Superior temporal gyrus (tissue), 1 donor: ENCODE data around the gene MCC.

Experiments
- DNase-seq: peaks from one replicate; pipeline ENCODE4 v3.0.0-alpha.2; 2016; ENCODE audit errors: extremely low spot score

The MCC gene

DNA sequence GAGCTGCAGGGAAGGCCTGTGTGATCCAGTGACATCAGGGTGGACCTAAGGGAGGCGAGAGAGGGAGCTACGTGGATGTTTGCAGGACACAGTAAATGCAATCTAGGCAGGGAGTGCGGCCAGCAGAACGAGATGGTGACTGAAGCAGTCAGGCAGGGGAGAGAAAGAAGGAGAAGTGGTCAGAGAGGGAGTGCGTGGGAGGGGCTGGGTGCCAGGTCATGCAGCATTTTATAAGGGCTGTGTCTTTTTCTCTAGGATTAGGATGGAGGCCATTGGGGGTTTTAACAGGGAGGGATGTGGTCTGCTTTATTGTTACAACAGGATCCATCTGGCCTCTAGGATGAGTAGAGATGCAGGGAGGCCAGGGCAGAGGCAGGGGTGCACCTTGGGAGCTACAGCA lies 431.3 kb downstream of the MCC start:
- no peak for DNase-seq

- DNase-seq: no peak
Measured at GRCh38 chr5:113054899-113055298, 433.4 kb downstream of the MCC start.

DNA sequence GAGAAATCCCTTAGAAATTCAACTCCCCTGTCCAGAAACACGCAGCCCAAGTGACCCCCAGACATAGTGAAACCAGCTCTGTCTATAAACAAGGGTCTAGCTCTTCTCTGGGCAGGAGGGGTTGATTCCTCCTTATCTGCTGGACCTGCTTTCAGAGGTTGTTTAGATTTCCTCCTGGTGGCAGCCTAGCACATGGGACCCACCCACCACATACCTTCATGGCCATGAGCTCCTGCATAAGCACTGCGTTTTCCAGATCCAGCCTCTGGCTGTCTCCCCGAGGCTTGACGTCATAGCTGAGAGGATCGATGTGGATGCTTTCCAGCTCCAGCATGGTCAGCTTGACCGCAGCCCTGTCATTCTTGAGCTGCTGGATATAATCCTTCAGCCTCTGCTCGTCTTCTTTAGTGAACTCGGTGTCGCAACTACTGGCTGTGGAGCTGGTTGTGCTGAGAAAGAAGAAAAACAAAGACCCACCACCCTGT lies 434.7 kb downstream of the MCC start:
- no peak for DNase-seq

DNA sequence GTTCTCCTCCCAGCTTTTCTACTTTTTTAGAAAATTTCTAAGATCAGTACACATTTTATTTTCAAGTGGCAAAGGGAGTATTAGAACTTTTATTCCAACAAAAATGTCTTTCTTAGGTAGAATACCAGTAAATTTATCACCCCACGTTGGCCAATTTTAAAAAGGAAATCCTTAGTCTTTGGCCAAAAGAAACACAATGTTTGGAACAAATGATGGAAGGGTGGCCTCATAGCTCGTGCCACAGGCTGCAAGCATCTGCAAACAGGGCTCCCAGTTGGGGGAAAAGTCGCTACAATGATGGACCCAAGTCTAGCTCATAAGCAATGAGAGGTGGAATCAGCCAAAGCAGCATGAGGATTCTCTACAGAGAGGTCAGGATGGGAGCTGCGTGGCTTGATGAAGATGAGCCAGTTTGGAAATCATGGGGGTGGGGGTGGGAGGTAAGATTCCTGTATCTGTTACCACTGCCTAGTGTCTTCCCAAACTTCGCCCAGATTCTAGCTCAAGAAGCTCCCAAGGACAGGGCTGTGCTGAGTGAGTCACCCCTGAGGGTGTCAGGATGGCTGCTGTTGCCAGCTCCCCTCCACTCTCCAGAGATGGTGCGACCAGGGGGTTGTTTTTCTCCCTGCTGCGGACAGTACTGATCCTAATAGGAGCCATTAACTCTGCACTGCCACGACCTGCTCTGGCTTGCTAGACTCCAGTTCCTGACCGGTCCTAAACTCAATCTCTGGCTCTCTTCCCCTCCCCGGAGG lies 436.0 kb downstream of the MCC start:
- no peak for DNase-seq

- peak; percentile 62 for DNase-seq
Measured at GRCh38 chr5:113050721-113051382, 437.4 kb downstream of the MCC start.

- no peak for DNase-seq
Measured at GRCh38 chr5:113048931-113049330, 439.3 kb downstream of the MCC start.

DNA sequence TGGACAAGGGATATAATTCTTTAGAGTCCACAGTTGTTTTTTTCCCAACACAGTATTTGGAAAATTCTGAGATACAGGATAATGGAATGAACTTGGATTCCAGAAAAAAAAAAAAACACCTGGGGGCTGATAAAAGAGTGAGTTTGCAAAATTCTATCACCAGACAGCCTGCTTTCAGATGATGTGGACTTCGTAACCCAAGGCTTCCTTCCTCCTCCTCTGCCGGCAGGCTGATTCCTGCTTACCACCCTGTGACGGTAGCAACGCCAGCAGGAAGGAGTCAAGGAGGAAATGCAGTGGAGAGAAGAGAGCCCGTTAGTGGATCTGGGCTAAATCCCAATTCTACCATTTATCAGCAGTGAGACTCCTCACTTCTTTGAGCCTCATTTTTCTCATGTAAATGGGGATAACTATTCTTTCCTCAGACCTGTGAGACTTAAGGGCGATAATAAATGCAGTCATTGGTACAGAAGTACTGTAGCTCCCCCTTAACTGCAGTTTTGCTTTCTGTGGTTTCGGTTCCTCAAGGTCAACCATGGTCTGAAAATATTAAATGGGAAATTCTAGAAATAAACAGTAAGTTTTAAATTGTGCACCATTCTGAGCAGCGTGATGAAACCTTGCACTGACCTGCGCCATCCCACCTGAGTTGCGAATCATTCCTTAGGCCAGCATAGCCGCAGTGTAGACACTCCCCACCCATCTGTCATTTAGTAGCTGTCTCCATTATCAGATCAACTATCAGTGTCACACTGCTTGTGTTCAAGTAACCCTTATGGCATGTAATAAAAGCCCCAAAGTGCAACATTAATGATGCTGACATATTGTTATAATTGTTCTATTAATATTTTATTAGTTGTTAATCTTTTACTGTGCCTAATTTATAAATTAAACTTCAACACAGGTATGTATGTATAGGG lies 440.3 kb downstream of the MCC start:
- DNase-seq: no peak

DNA sequence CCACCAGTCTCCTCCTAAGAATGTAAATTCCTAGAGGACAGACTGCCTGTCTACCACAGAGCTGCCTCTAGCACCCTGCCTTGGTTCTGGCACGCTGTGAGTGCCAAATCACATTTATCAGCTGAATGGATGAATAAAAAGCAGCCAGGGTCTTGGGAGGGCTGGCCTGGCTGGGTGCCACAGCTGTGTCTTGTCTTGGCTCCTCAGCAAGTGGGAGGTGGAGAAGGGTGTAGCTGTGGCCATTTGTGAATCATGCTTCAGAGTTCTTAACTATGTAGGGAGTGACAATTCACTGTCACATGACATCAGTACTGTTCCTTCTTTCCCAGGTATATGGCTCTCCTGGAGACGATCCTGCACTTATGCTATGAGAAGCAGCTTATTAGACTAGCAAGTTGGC lies 441.0 kb downstream of the MCC start:
- DNase-seq: no peak

GRCh38 chr5:113044776-113045465 lies 443.3 kb downstream of the MCC start:
- DNase-seq: no peak

DNA sequence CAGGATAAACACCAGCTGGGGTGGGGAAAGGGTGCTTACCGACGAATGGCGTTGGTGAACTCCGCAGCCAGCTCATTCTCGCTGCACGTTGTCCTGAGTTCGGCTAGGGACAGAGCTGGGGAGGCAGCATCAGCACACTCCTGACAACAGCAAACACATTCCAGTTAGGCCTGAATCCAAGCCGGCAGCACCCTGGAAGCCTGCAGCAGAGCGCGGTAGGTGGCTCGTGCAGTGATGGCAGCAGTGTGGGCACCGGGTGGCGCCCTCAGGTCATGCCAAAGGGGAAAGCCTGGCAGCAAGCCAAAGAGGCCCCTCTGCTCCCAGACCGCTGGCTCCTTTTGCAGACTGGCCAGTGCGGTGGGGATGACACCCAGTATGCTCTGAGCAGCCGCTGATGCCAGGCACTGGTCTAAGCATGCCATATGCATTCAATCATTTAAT lies 444.7 kb downstream of the MCC start:
- DNase-seq: peak; percentile 29

- no peak for DNase-seq
Measured at GRCh38 chr5:113042491-113043243, 445.6 kb downstream of the MCC start.

DNA sequence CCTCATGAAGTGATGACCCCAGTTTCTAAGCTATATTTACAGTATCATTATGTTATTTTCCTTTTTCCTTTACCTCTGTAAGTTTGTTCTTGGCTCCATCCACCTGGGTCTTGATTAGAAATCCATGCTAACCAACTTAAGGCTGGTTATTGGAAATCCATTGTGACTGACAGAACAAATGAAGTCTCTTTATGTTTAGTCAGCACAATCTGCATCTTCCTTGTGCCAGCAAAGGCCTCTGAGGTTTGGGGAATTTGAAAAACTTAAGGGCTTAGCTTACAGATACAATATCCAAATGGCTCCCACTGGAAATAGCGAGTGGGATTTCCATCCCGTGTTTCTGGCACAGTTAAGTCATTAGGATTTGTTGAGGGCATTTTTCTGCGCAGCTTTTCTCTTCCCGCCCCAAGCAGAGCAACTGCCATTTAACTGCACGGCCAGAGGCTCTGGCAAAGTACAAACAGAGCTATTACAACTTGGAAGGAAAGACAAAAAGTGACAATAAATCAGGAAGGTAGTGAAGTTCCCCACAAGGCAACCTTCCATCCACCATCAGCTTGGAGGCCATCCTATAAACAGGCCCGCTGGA lies 447.5 kb downstream of the MCC start:
- DNase-seq: no peak

DNA sequence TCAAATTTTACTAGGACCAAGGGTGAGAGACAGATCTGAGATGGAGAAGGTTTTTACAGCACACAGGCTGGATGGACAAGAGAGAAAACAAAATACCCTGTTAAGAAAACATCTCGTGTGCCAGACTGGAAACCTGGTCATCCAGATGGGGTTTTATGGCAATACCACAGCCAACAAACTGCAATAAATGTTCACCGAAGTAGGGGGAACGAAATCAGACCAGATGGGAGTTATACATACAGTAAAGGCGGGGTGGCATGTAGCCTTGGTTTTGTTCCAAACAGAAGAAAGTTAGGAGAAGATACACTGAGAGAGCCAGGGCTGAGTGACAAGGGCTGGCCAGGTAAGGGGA lies 448.3 kb downstream of the MCC start:
- no peak for DNase-seq

DNA sequence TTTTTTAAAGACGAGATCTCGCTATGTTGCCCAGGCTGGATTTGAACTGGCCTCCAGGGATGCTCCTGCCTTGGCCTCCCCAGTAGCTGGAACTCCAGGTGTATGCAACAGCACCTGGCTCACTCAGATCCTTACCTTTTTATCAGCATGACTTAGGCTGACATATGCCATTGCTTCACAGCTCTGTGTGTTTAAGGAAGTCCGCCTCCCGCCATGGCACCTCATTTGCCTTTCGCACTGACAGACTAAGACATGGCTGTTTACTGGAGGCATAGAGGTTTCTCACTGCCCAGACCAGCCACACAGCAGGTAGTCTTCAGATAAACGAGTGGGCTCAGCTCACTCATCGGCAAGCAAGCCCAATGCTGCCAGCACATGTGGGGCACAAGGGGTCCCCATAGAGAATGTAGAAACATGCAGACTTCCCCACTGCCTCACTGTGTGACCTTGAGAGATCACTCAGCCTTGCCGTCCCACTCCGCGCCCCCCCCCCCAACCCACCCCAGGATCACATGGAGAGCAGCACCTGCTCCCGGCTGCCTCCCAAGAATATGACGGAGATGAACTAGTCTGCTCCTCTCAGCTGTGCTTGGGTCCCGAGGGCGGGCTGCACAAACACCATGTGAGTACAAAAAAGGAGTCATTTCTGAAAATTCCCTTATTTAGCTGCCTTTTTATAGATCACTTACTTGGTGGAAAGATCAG lies 448.9 kb downstream of the MCC start:
- no peak for DNase-seq

GRCh38 chr5:113038714-113039113 lies 449.5 kb downstream of the MCC start:
- no peak for DNase-seq

DNA sequence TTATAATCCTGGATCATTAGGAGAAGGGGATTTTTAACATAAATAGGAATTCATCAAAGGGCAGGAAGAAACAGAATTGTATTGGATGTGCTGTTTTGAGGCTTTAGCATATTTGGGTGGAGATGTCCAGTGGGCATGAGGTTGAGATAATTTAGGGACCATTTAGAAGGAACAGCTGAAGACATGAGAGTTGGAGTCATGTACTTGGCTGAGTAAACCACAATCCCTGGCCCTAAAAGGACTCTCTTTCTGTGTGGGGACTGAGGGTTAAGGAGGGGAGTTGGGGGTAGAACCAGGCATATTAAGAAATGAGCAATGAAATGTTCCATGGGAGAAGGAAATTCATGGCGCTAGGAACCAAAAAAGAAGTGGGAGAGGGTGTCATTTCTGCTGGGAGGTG lies 450.1 kb downstream of the MCC start:
- DNase-seq: no peak

GRCh38 chr5:113036826-113037225 lies 451.4 kb downstream of the MCC start:
- DNase-seq: no peak

- DNase-seq: no peak
Measured at GRCh38 chr5:113036321-113036720, 451.9 kb downstream of the MCC start.

DNA sequence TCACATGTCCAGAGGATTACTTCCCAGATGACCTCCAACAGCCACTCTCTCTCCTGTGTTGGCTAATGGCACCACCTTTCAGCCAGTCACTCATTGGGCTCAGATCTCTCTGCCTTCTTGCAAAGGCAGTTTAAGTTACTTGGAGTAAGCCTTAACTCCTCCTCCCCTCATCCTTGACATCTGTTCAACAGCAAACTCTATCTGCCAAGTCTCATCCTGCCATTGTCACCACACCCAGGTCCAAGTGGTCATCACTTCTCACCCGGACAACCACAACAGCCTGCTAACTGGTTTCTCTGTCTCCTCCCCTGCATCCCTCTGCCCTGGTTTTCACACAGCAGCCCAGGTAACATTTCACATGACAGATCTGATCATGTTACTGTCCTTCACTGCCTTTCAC lies 453.2 kb downstream of the MCC start:
- DNase-seq: no peak

GRCh38 chr5:113034182-113034773 lies 454.0 kb downstream of the MCC start:
- DNase-seq: no peak
